DND-41 (cell line): ENCODE data around the gene KLHL4.
"Not testable (repeated sequence)": the region's sequence is repeated elsewhere in the genome, so short reads cannot be mapped to it uniquely, and the experiment has no call there.

Experiments
- ATAC-seq: fragments of 200-7000 bp; cut with Tn5 transposase; 3 replicates; pipeline ENCODE4 v1.9.1; 2021; ENCODE audit warnings: low read depth; ENCODE audit not compliant: insufficient read depth
- DNase-seq: peaks from one replicate; pipeline ENCODE4 v3.0.0-alpha.2; 2020
- H2AFZ ChIP-seq: 2 replicates; pipeline ENCODE4 v1.6.0; 2012; ENCODE audit warnings: low read depth, low read length
- H3K27ac ChIP-seq: 2 replicates; pipeline ENCODE4 v1.5.1; 2012; ENCODE audit warnings: low read length, inconsistent platforms
- H3K27me3 ChIP-seq: fragments of 200-600 bp; sonication (generic); 2 replicates; pipeline ENCODE4 v1.6.0; 2012; ENCODE audit warnings: low read length, mild to moderate bottlenecking, inconsistent platforms; ENCODE audit not compliant: insufficient read depth, poor library complexity
- H3K36me3 ChIP-seq: 2 replicates; pipeline ENCODE4 v1.5.1; 2012; ENCODE audit warnings: low read length, inconsistent platforms; ENCODE audit not compliant: insufficient read depth
- H3K4me1 ChIP-seq: 2 replicates; pipeline ENCODE4 v1.5.1; 2012; ENCODE audit warnings: mild to moderate bottlenecking, low read length; ENCODE audit not compliant: insufficient read depth
- H3K4me2 ChIP-seq: 2 replicates; pipeline ENCODE4 v1.6.0; 2012; ENCODE audit warnings: mild to moderate bottlenecking, moderate library complexity, low read length, inconsistent platforms; ENCODE audit not compliant: insufficient read depth
- H3K4me3 ChIP-seq, 2 experiments: fragments of 200-600 bp in 1 of 2; shearing (Covaris generic) in 1 of 2; 2 replicates each; pipeline ENCODE4 v1.5.1; 2012 to 2016; ENCODE audit warnings: inconsistent platforms in 2 of 2, low read length in 2 of 2, mild to moderate bottlenecking in 2 of 2, low read depth in 1 of 2, moderate library complexity in 1 of 2
- H3K79me2 ChIP-seq: 2 replicates; pipeline ENCODE4 v1.6.0; 2012; ENCODE audit warnings: low read length, inconsistent platforms; ENCODE audit not compliant: insufficient read depth
- H3K9ac ChIP-seq: 2 replicates; pipeline ENCODE4 v1.6.0; 2012; ENCODE audit warnings: low read depth, mild to moderate bottlenecking, inconsistent platforms, low read length, moderate library complexity
- H3K9me3 ChIP-seq: 2 replicates; pipeline ENCODE4 v1.5.1; 2012; ENCODE audit warnings: low read length, moderate library complexity, mild to moderate bottlenecking, inconsistent platforms; ENCODE audit not compliant: insufficient read depth, severe bottlenecking
- H4K20me1 ChIP-seq: 2 replicates; pipeline ENCODE4 v1.6.0; 2012; ENCODE audit warnings: low read length; ENCODE audit not compliant: insufficient read depth
- CTCF ChIP-seq: IDR thresholded peaks from 2 replicates; pipeline ENCODE4 v1.5.1; 2012; ENCODE audit warnings: borderline replicate concordance, low read length, moderate library complexity, mild to moderate bottlenecking; ENCODE audit not compliant: poor library complexity, severe bottlenecking; ENCODE audit errors: extremely low read depth
- EZH2 ChIP-seq: IDR thresholded peaks from 3 replicates; pipeline ENCODE4 v1.6.1; 2012; ENCODE audit warnings: borderline replicate concordance, low read depth, mild to moderate bottlenecking, moderate library complexity, low read length, inconsistent platforms; ENCODE audit not compliant: severe bottlenecking

KLHL4 gene

GRCh38 chrX:87517571-87518141 is at the start of gene KLHL4:
TSS of gene KLHL4 (plus strand) at chrX:87517802. CDS start at chrX:87517894, 92 bp downstream.
- peak; percentile 68 for ATAC-seq
- DNase-seq, result peak; percentile 27
- H2AFZ ChIP-seq, result peak within 1 kb of the TSS; percentile 52
- no peaks in the 10 kb centered on the region for H4K20me1 ChIP-seq
- H3K9me3 ChIP-seq, result no peaks in the 10 kb centered on the region
- H3K27ac ChIP-seq, result peak within 1 kb of the TSS; percentile 72
- H3K4me3 ChIP-seq, result peak within 1 kb of the TSS; percentile 17 to 57; a peak in 3 of 4 replicates
- peaks cover 28% of the 10 kb centered on the region; the same call in 1 of the 2 replicates for H3K79me2 ChIP-seq
- TF ChIP-seq EZH2 (no peak), CTCF (no peak)
- H3K9ac ChIP-seq, result peak within 1 kb of the TSS; percentile 53
- H3K4me2 ChIP-seq, result peak within 1 kb of the TSS; percentile 54
- no peaks in the 10 kb centered on the region for H3K27me3 ChIP-seq
- no peaks in the 10 kb centered on the region for H3K36me3 ChIP-seq
- peaks cover 7% of the 10 kb centered on the region for H3K4me1 ChIP-seq

DNA sequence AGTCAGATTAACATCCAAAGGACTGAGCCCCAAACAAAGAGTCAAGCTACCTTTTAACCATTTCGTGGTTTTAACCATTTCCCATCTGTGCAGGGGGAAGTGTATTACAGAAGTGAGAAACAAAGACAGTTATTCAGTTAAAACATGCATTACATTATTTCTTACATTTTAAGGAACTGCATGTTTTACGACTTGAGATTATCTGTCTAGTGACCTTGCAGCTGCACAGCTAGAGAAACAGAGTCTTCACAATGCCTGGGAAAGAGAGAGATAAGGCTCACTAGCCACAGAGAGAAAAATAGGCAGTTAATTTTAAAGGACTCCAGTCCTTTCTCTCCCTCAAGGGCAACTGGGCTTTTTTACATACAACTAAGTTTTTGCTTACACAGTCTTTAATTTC is 48.7 kb upstream of the KLHL4 start:
- ATAC-seq (no peak), DNase-seq (no peak)
- Histone ChIP-seq H3K4me3 (no peak overlapping the region), H3K79me2 (no peaks in the 10 kb centered on the region), H3K27me3 (no peaks in the 10 kb centered on the region), H4K20me1 (no peaks in the 10 kb centered on the region), H3K4me2 (0 out of 2 replicates have a peak overlapping the region, but pooled peaks have one; percentile 12), H3K4me1 (peaks cover 29% of the 10 kb centered on the region; the same call in 1 of the 2 replicates), H3K36me3 (no peaks in the 10 kb centered on the region), H3K9ac (0 out of 2 replicates have a peak overlapping the region, but pooled peaks have one; percentile 21), H3K27ac (peak overlapping the region; percentile 64), H3K9me3 (no peaks in the 10 kb centered on the region), H2AFZ (no peak overlapping the region)
- TF ChIP-seq CTCF (no peak), EZH2 (no peak)

DNA sequence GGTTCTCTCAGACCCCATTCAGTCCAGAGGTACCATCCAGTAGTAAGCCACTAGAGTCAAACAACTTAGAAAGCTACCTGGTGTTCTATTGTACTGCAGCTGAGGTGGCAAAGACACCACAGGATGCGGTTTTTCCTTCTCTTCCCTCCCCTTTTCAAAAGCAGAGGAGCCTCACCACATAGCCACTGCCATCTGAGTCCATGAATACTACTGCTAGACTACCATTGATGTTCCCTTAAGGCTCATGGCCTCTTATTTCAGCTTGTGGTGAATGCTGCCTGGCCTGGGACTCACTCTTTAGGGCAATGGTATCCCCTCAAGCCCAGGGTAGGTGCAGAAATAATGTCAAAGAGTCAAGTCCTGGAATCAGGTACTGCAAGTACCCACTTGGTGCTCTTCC is 41.8 kb upstream of the KLHL4 start:
- ATAC-seq, result peak; percentile 69

GRCh38 chrX:87478703-87479102 is 38.9 kb upstream of the KLHL4 start:
- not testable (repeated sequence) for H3K9ac ChIP-seq, DNase-seq, H3K27me3 ChIP-seq, H3K9me3 ChIP-seq, H3K36me3 ChIP-seq, H3K27ac ChIP-seq, H3K4me3 ChIP-seq, H3K79me2 ChIP-seq, ATAC-seq, H4K20me1 ChIP-seq, H2AFZ ChIP-seq, H3K4me2 ChIP-seq
- H3K4me1 ChIP-seq, result peaks cover 17% of the 10 kb centered on the region

More for the DNA sequence above, 41.8 kb upstream of the KLHL4 start:
- Histone ChIP-seq H2AFZ (peak overlapping the region; percentile 52; the same call in 1 of the 2 replicates), H3K27ac (peak overlapping the region; percentile 69), H3K4me3 (no peak overlapping the region), H3K79me2 (no peaks in the 10 kb centered on the region), H3K9me3 (no peaks in the 10 kb centered on the region), H3K36me3 (no peaks in the 10 kb centered on the region), H3K9ac (no peak overlapping the region), H4K20me1 (no peaks in the 10 kb centered on the region), H3K4me1 (peaks cover 17% of the 10 kb centered on the region), H3K4me2 (peak overlapping the region; percentile 46; the same call in 1 of the 2 replicates), H3K27me3 (no peaks in the 10 kb centered on the region)
- TF ChIP-seq EZH2 (no peak), CTCF (no peak)
- peak; percentile 6 for DNase-seq
